LoVo (cell line): ENCODE data around the gene FAM151B.

Experiments
- DNase-seq: peaks from one replicate; pipeline ENCODE4 v3.0.0-alpha.2; 2016; ENCODE audit warnings: low spot score

The FAM151B gene

GRCh38 chr5:80590766-80591165 lies 102.9 kb downstream of the FAM151B start:
- DNase-seq = no peak

- DNase-seq = no peak
Measured at GRCh38 chr5:80591352-80591751, 103.5 kb downstream of the FAM151B start.

GRCh38 chr5:80592105-80592504 lies 104.2 kb downstream of the FAM151B start:
- DNase-seq = no peak
